Esophagus mucosa (tissue), 1 donor: ENCODE results near the gene NOD1. TPM values are rescaled to one million over a fixed set of nuclear protein-coding genes. Genes with fewer than 3 reads are reported as not detected.
"Not testable (repeated sequence)": the region's sequence is repeated elsewhere in the genome, so short reads cannot be mapped to it uniquely, and the experiment has no call there.

ENCODE experiments used
- ATAC-seq: fragments of 200-7000 bp; cut with Tn5 transposase; one replicate; pipeline ENCODE4 v1.9.1; 2020
- total RNA-seq: library from RNA; stranded (reverse); gene quantifications from one replicate; pipeline ENCODE4 v1.2.4, GENCODE V29; 2023
- donor health status: DM: yes; HTN: yes; CAD: no.

NOD1 gene
- total RNA-seq, 1 donor from 2014 or later, result 6.6 TPM

GRCh38 chr7:30503274-30504212 is 25.0 kb upstream of the NOD1 start:
- no peak for ATAC-seq

- no peak for ATAC-seq
These were observed 24.1 kb upstream of the NOD1 start for GRCh38 chr7:30502470-30503251.

- ATAC-seq, result no peak
These were observed 22.7 kb upstream of the NOD1 start for GRCh38 chr7:30501264-30501663.

GRCh38 chr7:30493228-30493627 is 14.6 kb upstream of the NOD1 start:
- ATAC-seq, result no peak

GRCh38 chr7:30491417-30491816 is 12.8 kb upstream of the NOD1 start:
- no peak for ATAC-seq

GRCh38 chr7:30487371-30487770 is 8.8 kb upstream of the NOD1 start:
- ATAC-seq, result no peak

- no peak for ATAC-seq
These were observed 7.1 kb upstream of the NOD1 start for GRCh38 chr7:30485667-30486066.

GRCh38 chr7:30481416-30481815 is 2.8 kb upstream of the NOD1 start:
- not testable (repeated sequence) for ATAC-seq

- peak; percentile 39 for ATAC-seq
These were observed 877 bp upstream of the NOD1 start for GRCh38 chr7:30479202-30480120.

GRCh38 chr7:30476459-30477145 is 2.0 kb downstream of the NOD1 start:
- no peak for ATAC-seq

- ATAC-seq, result no peak
These were observed 3.0 kb downstream of the NOD1 start for GRCh38 chr7:30475580-30475979.

GRCh38 chr7:30474893-30475292 is 3.7 kb downstream of the NOD1 start:
- no peak for ATAC-seq

GRCh38 chr7:30474485-30474884 is 4.1 kb downstream of the NOD1 start:
- ATAC-seq, result no peak

GRCh38 chr7:30473903-30474302 is 4.7 kb downstream of the NOD1 start:
- ATAC-seq, result no peak

- ATAC-seq, result no peak
These were observed 5.5 kb downstream of the NOD1 start for GRCh38 chr7:30472784-30473775.

GRCh38 chr7:30472081-30472783 is 6.4 kb downstream of the NOD1 start:
- ATAC-seq, result no peak

- no peak for ATAC-seq
These were observed 7.4 kb downstream of the NOD1 start for GRCh38 chr7:30471205-30471604.

- ATAC-seq, result no peak
These were observed 7.8 kb downstream of the NOD1 start for GRCh38 chr7:30470771-30471170.

GRCh38 chr7:30470163-30470770 is 8.3 kb downstream of the NOD1 start:
- ATAC-seq, result no peak

- ATAC-seq, result peak; percentile 83
These were observed 9.3 kb downstream of the NOD1 start for GRCh38 chr7:30469303-30469702.
